ENCODE measurements around the gene FOXN3.

Gene FOXN3

GRCh38 chr14:89382901-89383845 is 33.9 kb downstream of the FOXN3 start:
- no peak for DNase-seq

DNA sequence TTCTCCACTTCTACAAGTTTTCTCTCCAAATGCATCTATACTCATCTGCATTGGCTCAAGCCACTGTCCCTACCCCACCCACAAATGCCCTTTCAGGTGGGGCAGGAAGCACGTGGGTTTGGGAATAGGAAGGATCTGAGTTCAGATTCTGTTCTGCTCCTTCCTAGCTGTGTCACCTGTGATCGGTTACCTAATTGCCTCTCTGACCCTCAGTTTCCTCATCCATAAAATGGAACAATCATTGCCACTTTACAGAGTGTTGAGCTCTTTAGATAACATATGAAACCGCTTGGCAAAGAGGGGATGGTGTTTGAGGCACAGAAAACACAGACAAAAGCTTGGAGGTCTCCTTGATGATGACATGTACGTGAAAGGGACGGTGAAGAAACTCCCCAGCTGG is 34.5 kb downstream of the FOXN3 start:
- DNase-seq = no peak

GRCh38 chr14:89379891-89380820 is 36.9 kb downstream of the FOXN3 start:
- no peak for DNase-seq

GRCh38 chr14:89379006-89379405 is 38.0 kb downstream of the FOXN3 start:
- DNase-seq = no peak

GRCh38 chr14:89378119-89378518 is 38.9 kb downstream of the FOXN3 start:
- no peak for DNase-seq

GRCh38 chr14:89377544-89377943 is 39.5 kb downstream of the FOXN3 start:
- DNase-seq = no peak

DNA sequence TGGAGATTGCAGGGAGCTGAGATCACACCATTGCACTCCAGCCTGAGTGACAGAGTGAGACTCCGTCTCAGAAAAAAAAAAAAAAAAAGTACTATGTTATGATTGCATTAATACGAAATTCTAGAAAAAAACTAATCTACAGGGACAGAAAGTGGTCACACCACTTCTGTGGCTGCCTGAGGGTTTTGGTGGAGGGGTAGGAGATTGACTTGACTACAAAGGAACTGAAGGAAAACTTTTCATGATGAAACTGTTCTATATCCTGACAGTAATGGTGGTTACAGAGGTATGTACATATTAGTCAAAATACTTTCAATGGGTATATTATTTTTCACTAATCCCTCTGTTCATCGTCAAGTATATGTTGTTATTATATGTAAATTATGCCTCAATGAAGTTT is 42.1 kb downstream of the FOXN3 start:
- DNase-seq = no peak

GRCh38 chr14:89373185-89373584 is 43.8 kb downstream of the FOXN3 start:
- DNase-seq = no peak

GRCh38 chr14:89372512-89372883 is 44.5 kb downstream of the FOXN3 start:
- no peak for DNase-seq

- DNase-seq = no peak
These were observed 45.2 kb downstream of the FOXN3 start for GRCh38 chr14:89371585-89372511.

GRCh38 chr14:89370781-89371180 is 46.3 kb downstream of the FOXN3 start:
- DNase-seq = no peak

GRCh38 chr14:89370381-89370780 is 46.7 kb downstream of the FOXN3 start:
- no peak for DNase-seq

DNA sequence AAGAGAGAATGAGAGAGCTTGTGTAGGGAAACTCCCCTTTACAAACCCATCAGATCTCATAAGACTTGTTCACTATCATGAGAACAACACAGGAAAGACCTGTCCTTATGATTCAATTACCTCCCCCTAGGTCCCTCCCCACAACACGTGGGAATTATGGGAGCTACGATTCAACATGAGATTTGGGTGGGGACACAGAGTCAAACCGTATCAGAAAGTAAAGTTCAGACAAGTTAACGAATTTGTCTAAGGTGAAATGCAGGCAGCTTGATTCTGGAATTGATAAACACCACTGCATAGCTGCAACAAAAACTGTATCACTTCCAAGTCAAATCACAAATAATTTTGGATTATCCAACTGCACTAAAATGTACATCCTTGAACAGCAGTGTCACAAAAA is 47.4 kb downstream of the FOXN3 start:
- DNase-seq = no peak

GRCh38 chr14:89368490-89369477 is 48.2 kb downstream of the FOXN3 start:
- DNase-seq = no peak

DNA sequence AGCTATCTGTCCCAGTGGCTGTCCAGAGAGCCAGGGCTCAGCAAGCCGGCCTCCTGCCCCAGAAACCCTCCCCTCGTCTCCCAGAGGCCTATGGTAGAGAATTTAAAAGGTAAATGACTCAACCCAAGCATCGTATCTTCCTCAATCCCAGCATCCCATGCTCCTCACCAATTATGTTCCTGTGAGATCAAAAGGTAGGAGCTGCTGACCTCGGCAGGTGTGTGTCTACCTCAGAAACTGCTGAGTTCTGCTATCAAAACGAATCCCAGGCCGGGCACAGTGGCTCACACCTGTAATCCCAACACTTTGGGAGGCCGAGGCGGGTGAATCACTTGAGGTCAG is 49.3 kb downstream of the FOXN3 start:
- DNase-seq = no peak

- DNase-seq = no peak
These were observed 49.9 kb downstream of the FOXN3 start for GRCh38 chr14:89366864-89367778.

DNA sequence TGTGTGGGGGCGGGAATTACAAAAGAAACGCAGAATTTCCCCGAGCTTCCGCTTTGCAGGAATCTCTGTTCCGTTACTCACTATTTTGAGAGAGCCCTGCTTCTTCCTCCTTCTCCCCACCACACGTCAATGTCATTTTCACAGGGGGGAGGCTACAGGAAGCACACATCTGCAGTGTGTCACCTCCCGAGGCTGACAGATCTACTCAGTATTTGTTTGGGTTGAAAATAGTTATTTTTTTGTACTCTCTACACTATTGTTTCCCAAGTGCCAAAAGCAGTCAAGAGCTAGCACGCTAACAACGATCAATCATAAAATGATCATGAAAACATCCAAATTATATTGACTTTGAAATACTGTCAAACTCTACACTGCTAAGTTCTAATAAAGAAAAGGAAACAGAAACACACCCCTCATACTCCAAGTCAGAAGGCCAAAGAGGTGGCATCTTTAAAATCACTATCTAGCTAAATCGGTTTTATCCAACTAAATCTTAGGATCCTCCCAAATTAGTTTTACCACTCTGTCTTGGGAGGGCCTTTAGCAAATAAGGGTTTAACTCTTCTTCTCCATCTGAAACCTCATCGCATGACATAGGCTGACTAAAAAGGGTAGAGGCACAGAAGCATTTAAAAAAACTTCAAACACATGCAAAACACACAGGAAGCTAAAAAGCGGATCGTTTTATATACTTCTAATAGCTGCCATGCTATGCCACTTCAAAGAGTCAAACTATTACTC is 51.8 kb downstream of the FOXN3 start:
- no peak for DNase-seq

- no peak for DNase-seq
These were observed 52.7 kb downstream of the FOXN3 start for GRCh38 chr14:89364316-89364715.

DNA sequence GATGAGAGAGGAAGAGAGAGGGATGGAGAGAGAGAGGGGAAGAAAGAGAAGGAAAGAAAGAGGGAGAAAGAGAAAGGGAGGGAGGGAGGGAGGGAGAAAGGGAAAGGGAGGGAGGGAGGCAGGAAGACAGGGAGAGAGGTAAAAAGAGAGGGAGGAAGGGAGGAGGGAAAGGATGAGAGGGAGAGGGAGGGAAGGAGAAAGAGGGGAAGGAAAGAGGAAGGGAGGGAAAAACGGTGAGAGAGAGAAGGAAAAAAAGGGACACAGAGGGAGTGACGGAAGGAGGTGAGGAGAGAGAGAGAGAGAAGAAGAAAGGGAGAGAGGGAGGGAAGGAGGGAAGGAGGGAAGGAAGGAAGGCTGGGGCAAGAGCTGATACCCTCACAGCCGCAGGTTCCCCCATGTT is 56.8 kb downstream of the FOXN3 start:
- DNase-seq = no peak
